Liver (tissue), 9 donors: ENCODE measurements around the gene TSPAN8. TPM values are rescaled to one million over a fixed set of nuclear protein-coding genes. Genes with fewer than 3 reads are reported as not detected.

ENCODE experiments used
- DNase-seq: peaks from one replicate; pipeline ENCODE4 v3.0.0-alpha.2; 2017; ENCODE audit warnings: low spot score
- H3K27ac ChIP-seq, 2 donors: one replicate each; pipeline ENCODE4 v1.7.0; 2013; ENCODE audit warnings: inconsistent platforms in 2 of 2, low read length in 2 of 2, control low read depth in 1 of 2, low read depth in 1 of 2, mild to moderate bottlenecking in 1 of 2
- H3K27me3 ChIP-seq, 4 donors: one replicate each; pipeline versions ENCODE4 v1.6.1 to v1.7.0; 2013; ENCODE audit warnings: low read length in 3 of 4, inconsistent platforms in 1 of 4, mild to moderate bottlenecking in 1 of 4, moderate library complexity in 1 of 4; ENCODE audit not compliant: control insufficient read depth in 4 of 4, insufficient read depth in 4 of 4
- H3K36me3 ChIP-seq, 4 donors: one replicate each; pipeline versions ENCODE4 v1.6.1 to v1.7.0; 2013; ENCODE audit warnings: low read length in 3 of 4, mild to moderate bottlenecking in 3 of 4, low read depth in 1 of 4, moderate library complexity in 1 of 4; ENCODE audit not compliant: control insufficient read depth in 4 of 4, insufficient read depth in 3 of 4
- H3K4me1 ChIP-seq, 4 donors: one replicate each; pipeline versions ENCODE4 v1.6.1 to v1.7.0; 2013; ENCODE audit warnings: low read length in 3 of 4, mild to moderate bottlenecking in 3 of 4, moderate library complexity in 1 of 4; ENCODE audit not compliant: control insufficient read depth in 4 of 4, insufficient read depth in 4 of 4
- H3K4me3 ChIP-seq, 3 donors: one replicate each; pipeline versions ENCODE4 v1.6.1 to v1.7.0; 2013; ENCODE audit warnings: low read length in 3 of 3, control low read depth in 1 of 3, low read depth in 1 of 3, mild to moderate bottlenecking in 1 of 3
- H3K9ac ChIP-seq, 2 donors: one replicate each; pipeline ENCODE4 v1.7.0; 2013; ENCODE audit warnings: low read length in 2 of 2, mild to moderate bottlenecking in 2 of 2, moderate library complexity in 2 of 2, control low read depth in 1 of 2, low read depth in 1 of 2
- H3K9me3 ChIP-seq, 4 donors: one replicate each; pipeline versions ENCODE4 v1.6.1 to v1.7.0; 2013; ENCODE audit warnings: low read length in 3 of 4; ENCODE audit not compliant: control insufficient read depth in 4 of 4
- ATF3 ChIP-seq: IDR thresholded peaks from 2 replicates; pipeline ENCODE4 v1.6.1; 2016; ENCODE audit warnings: antibody characterized with exemption
- CTCF ChIP-seq: fragments of 150-350 bp; IDR thresholded peaks from 2 replicates; pipeline ENCODE4 v1.5.1; 2017; ENCODE audit warnings: improper control_type of control experiment, low read depth, low read length; ENCODE audit not compliant: missing input control
- EGR1 ChIP-seq, 2 donors: IDR thresholded peaks; 2 replicates each; pipeline ENCODE4 v1.6.1; 2016 to 2018; ENCODE audit warnings: antibody characterized with exemption in 2 of 2, low read depth in 2 of 2
- FOXA1 ChIP-seq: IDR thresholded peaks from 2 replicates; pipeline ENCODE4 v1.6.1; 2016; ENCODE audit warnings: antibody characterized with exemption
- FOXA2 ChIP-seq: IDR thresholded peaks from 2 replicates; pipeline ENCODE4 v1.6.1; 2016; ENCODE audit warnings: antibody characterized with exemption
- GABPA ChIP-seq, 2 donors: IDR thresholded peaks in 1 of 2; conservative IDR thresholded peaks in 1 of 2; 2 replicates each; pipeline ENCODE4 v1.6.1; 2016; ENCODE audit warnings: antibody characterized with exemption in 2 of 2, mild to moderate bottlenecking in 1 of 2, moderate library complexity in 1 of 2
- HNF4A ChIP-seq, 2 donors: conservative IDR thresholded peaks; 2 replicates each; pipeline ENCODE4 v1.6.1; 2016; ENCODE audit warnings: antibody characterized with exemption in 2 of 2, mild to moderate bottlenecking in 2 of 2
- HNF4G ChIP-seq: IDR thresholded peaks from 2 replicates; pipeline ENCODE4 v1.6.1; 2016; ENCODE audit warnings: antibody characterized with exemption
- JUND ChIP-seq, 2 donors: IDR thresholded peaks; 2 replicates each; pipeline ENCODE4 v1.6.1; 2016; ENCODE audit warnings: antibody characterized with exemption in 2 of 2
- MAX ChIP-seq: IDR thresholded peaks from 2 replicates; pipeline ENCODE4 v1.6.1; 2016; ENCODE audit warnings: antibody characterized with exemption
- NR2F2 ChIP-seq: IDR thresholded peaks from 2 replicates; pipeline ENCODE4 v1.6.1; 2016; ENCODE audit warnings: antibody characterized with exemption
- RAD21 ChIP-seq, 2 donors: IDR thresholded peaks; 2 replicates each; pipeline ENCODE4 v1.6.1; 2016; ENCODE audit warnings: antibody characterized with exemption in 2 of 2, mild to moderate bottlenecking in 2 of 2
- REST ChIP-seq: IDR thresholded peaks from 2 replicates; pipeline ENCODE4 v1.6.1; 2016; ENCODE audit warnings: antibody characterized with exemption, mild to moderate bottlenecking
- RXRA ChIP-seq, 2 donors: IDR thresholded peaks; 2 replicates each; pipeline ENCODE4 v1.6.1; 2017 to 2018; ENCODE audit warnings: antibody characterized with exemption in 2 of 2, mild to moderate bottlenecking in 1 of 2
- YY1 ChIP-seq: IDR thresholded peaks from 2 replicates; pipeline ENCODE4 v1.6.1; 2016; ENCODE audit warnings: antibody characterized with exemption, mild to moderate bottlenecking
- ZBTB33 ChIP-seq: IDR thresholded peaks from 2 replicates; pipeline ENCODE4 v1.6.1; 2016; ENCODE audit warnings: antibody characterized with exemption
- WGBS: extraction: QIAGEN DNeasy Blood & Tissue Kit; methylation state at CpG from one replicate; pipeline ENCODE4 v1.1.7; 2013; 5-methylcytosine and 5-hydroxymethylcytosine counted together
- polyA plus RNA-seq, 2 donors: library from polyadenylated mRNA; stranded (reverse) in 1 of 2; unstranded in 1 of 2; fragments of 200-250 nt in 1 of 2; fragments of >200 nt in 1 of 2; fragmentation: Nextera tagmentation in 1 of 2; extraction: Ambion mirVana in 1 of 2; gene quantifications; one replicate each; pipeline versions ENCODE4 v1.2.1 to v1.2.3, GENCODE V29; 2013 to 2015
- total RNA-seq, 2 donors: library from RNA; depleted of rRNA; stranded (reverse); fragments of >200 nt; gene quantifications; one replicate each; pipeline ENCODE4 v1.2.3, GENCODE V29; 2014
- donor health status: healthy.
- donor health status: healthy.
- donor health status: healthy.
- donor health status: healthy.
- donor health status: healthy.

TSPAN8 gene
- total and polyA plus RNA-seq, 4 donors: 0.65 to 9.3 (median 5.2) TPM

GRCh38 chr12:71142956-71143355, 14.8 kb downstream of the TSPAN8 start:
- no peak for DNase-seq
- Histone ChIP-seq H3K4me1 (peaks cover 0 to 9% (median 2%) of the 10 kb centered on the region in 4 donors), H3K27ac (no peak overlapping the region), H3K4me3 (no peak overlapping the region), H3K36me3 (no peaks in the 10 kb centered on the region), H3K9ac (no peak overlapping the region), H3K27me3 (no peaks in the 10 kb centered on the region), H3K9me3 (no peaks in the 10 kb centered on the region)
- TF ChIP-seq RAD21 (IDR thresholded peaks at IDR 0.05): no peak
- no peak for TF ChIP-seq FOXA2
- no peak for TF ChIP-seq MAX
- TF ChIP-seq GABPA (IDR thresholded peaks at IDR 0.05 in 1 of 2, conservative IDR thresholded peaks at IDR 0.05 in 1 of 2): no peak
- no peak for TF ChIP-seq NR2F2
- no peak for TF ChIP-seq YY1
- no peak for TF ChIP-seq ATF3
- no peak for TF ChIP-seq JUND (IDR thresholded peaks at IDR 0.05)
- TF ChIP-seq FOXA1: no peak
- no peak for TF ChIP-seq HNF4A (conservative IDR thresholded peaks at IDR 0.05)
- TF ChIP-seq REST: no peak
- TF ChIP-seq EGR1 (IDR thresholded peaks at IDR 0.05; ENCODE audit: low read depth in 2 of 2): no peak
- WGBS: 91% methylated on average over 5 of the region's 5 CpGs

- peak overlapping the region in 1 of 2 donors; percentile 63 for H3K27ac ChIP-seq
- no peak for TF ChIP-seq YY1
- no peak overlapping the region for H3K4me3 ChIP-seq
- no peaks in the 10 kb centered on the region for H3K27me3 ChIP-seq
- WGBS: 94% methylated on average over 2 of the region's 2 CpGs
- H3K9ac ChIP-seq: no peak overlapping the region
- no peaks in the 10 kb centered on the region for H3K36me3 ChIP-seq
- peaks cover 0 to 9% (median 2%) of the 10 kb centered on the region in 4 donors for H3K4me1 ChIP-seq
- no peak for DNase-seq
- no peaks in the 10 kb centered on the region for H3K9me3 ChIP-seq
Observed at GRCh38 chr12:71142016-71142415, 15.8 kb downstream of the TSPAN8 start.

- Histone ChIP-seq H3K27ac (peak overlapping the region; percentile 9 to 63), H3K27me3 (no peaks in the 10 kb centered on the region), H3K9me3 (no peaks in the 10 kb centered on the region), H3K36me3 (no peaks in the 10 kb centered on the region), H3K4me1 (peaks cover 0 to 9% (median 2%) of the 10 kb centered on the region in 4 donors), H3K4me3 (no peak overlapping the region), H3K9ac (no peak overlapping the region)
- DNase-seq: no peak
- WGBS: 18% methylated on average over 1 of the region's 1 CpG
- TF ChIP-seq ZBTB33 (peak; percentile 58), CTCF (no peak), RAD21 (IDR thresholded peaks at IDR 0.05) (peak; percentile 39 to 41), HNF4A (conservative IDR thresholded peaks at IDR 0.05) (peak; percentile 75 to 85), RXRA (IDR thresholded peaks at IDR 0.05) (peak in 1 of 2 donors; percentile 54), ATF3 (no peak), REST (peak; percentile 66), HNF4G (peak; percentile 8)
Observed at GRCh38 chr12:71141378-71141926, 16.3 kb downstream of the TSPAN8 start.
